ENCODE data around the gene IMMP2L. TPM values are rescaled to one million over a fixed set of nuclear protein-coding genes. Genes with fewer than 3 reads are reported as not detected.

IMMP2L gene
- total RNA-seq, 1 donor from 2014 or later, result 31.9 TPM

- no peaks in the 10 kb centered on the region for H3K27me3 Mint-ChIP-seq
- intact Hi-C loops (cut with micrococcal nuclease), result no loop called here
- ChIA-PET CTCF (no interaction called here), POLR2A (no interaction called here)
- H3K4me1 Mint-ChIP-seq, result no peaks in the 10 kb centered on the region
- no peak for TF ChIP-seq CTCF (IDR thresholded peaks at IDR 0.05)
- H3K9me3 Mint-ChIP-seq, result no peaks in the 10 kb centered on the region
- DNase-seq (no peak), ATAC-seq (ENCODE audit: low read depth) (no peak)
- no peak overlapping the region for H3K4me3 Mint-ChIP-seq
- no peak overlapping the region for H3K27ac Mint-ChIP-seq
- H3K36me3 Mint-ChIP-seq (ENCODE audit: low read depth), result no peaks in the 10 kb centered on the region
Observed at GRCh38 chr7:111407258-111407657, 155.0 kb downstream of the IMMP2L start.

- CTCF ChIA-PET, result no interaction called here
- Mint-ChIP-seq H3K36me3 (ENCODE audit: low read depth) (no peaks in the 10 kb centered on the region), H3K27ac (no peak overlapping the region), H3K27me3 (no peaks in the 10 kb centered on the region), H3K9me3 (no peaks in the 10 kb centered on the region), H3K4me3 (no peak overlapping the region), H3K4me1 (no peaks in the 10 kb centered on the region)
- no peak for ATAC-seq (ENCODE audit: low read depth)
- no peak for DNase-seq
- POLR2A ChIA-PET, result no interaction called here
- intact Hi-C loops (cut with micrococcal nuclease), result no loop called here
- no peak for TF ChIP-seq CTCF (IDR thresholded peaks at IDR 0.05)
Observed at GRCh38 chr7:111405621-111406020, 156.7 kb downstream of the IMMP2L start.

GRCh38 chr7:111401516-111401915 lies 160.8 kb downstream of the IMMP2L start:
- DNase-seq, result no peak
- Mint-ChIP-seq H3K27ac (no peak overlapping the region), H3K4me1 (no peaks in the 10 kb centered on the region), H3K9me3 (peaks cover 5% of the 10 kb centered on the region), H3K27me3 (no peaks in the 10 kb centered on the region), H3K4me3 (no peak overlapping the region), H3K36me3 (ENCODE audit: low read depth) (no peaks in the 10 kb centered on the region)
- ATAC-seq (ENCODE audit: low read depth), result no peak
- intact Hi-C loops (cut with micrococcal nuclease), result no loop called here
- POLR2A ChIA-PET, result no interaction called here
- CTCF ChIA-PET, result no interaction called here
- no peak for TF ChIP-seq CTCF (IDR thresholded peaks at IDR 0.05)

GRCh38 chr7:111400088-111400487 lies 162.2 kb downstream of the IMMP2L start:
- H3K36me3 Mint-ChIP-seq (ENCODE audit: low read depth), result peaks cover 4% of the 10 kb centered on the region
- H3K27me3 Mint-ChIP-seq, result no peaks in the 10 kb centered on the region
- ChIA-PET POLR2A (no interaction called here), CTCF (no interaction called here)
- TF ChIP-seq CTCF (IDR thresholded peaks at IDR 0.05), result no peak
- no peak overlapping the region for H3K27ac Mint-ChIP-seq
- DNase-seq, result no peak
- no peak for ATAC-seq (ENCODE audit: low read depth)
- peaks cover 8% of the 10 kb centered on the region for H3K9me3 Mint-ChIP-seq
- intact Hi-C loops (cut with micrococcal nuclease), result no loop called here
- H3K4me1 Mint-ChIP-seq, result no peaks in the 10 kb centered on the region
- no peak overlapping the region for H3K4me3 Mint-ChIP-seq

- no peak for DNase-seq
- Mint-ChIP-seq H3K27ac (no peak overlapping the region), H3K36me3 (ENCODE audit: low read depth) (peaks cover 7% of the 10 kb centered on the region), H3K27me3 (no peaks in the 10 kb centered on the region), H3K4me1 (peaks cover 3% of the 10 kb centered on the region), H3K4me3 (no peak overlapping the region), H3K9me3 (peaks cover 7% of the 10 kb centered on the region)
- POLR2A ChIA-PET, result no interaction called here
- no peak for TF ChIP-seq CTCF (IDR thresholded peaks at IDR 0.05)
- ATAC-seq (ENCODE audit: low read depth), result no peak
- CTCF ChIA-PET, result no interaction called here
- intact Hi-C loops (cut with micrococcal nuclease), result loop anchor here (2.0 kb wide), 1 partner anchor 14 kb away; no protein-coding TSS in a partner anchor
Observed at GRCh38 chr7:111394891-111395290, 167.4 kb downstream of the IMMP2L start.
